Ishikawa (cell line): ENCODE results near the gene ARID4A.

ENCODE experiments used
- CREB1 ChIP-seq: IDR thresholded peaks from 2 replicates; pipeline ENCODE4 v1.6.1; 2012; ENCODE audit warnings: low read depth
- EGR1 ChIP-seq: IDR thresholded peaks from 2 replicates; pipeline ENCODE4 v1.6.1; 2012
- NFIC ChIP-seq: IDR thresholded peaks from 2 replicates; pipeline ENCODE4 v1.6.1; 2012
- TCF12 ChIP-seq: IDR thresholded peaks from 2 replicates; pipeline ENCODE4 v1.6.1; 2012; ENCODE audit warnings: low read depth
- YY1 ChIP-seq: IDR thresholded peaks from 2 replicates; pipeline ENCODE4 v1.6.1; 2012; ENCODE audit warnings: low read depth

DNA sequence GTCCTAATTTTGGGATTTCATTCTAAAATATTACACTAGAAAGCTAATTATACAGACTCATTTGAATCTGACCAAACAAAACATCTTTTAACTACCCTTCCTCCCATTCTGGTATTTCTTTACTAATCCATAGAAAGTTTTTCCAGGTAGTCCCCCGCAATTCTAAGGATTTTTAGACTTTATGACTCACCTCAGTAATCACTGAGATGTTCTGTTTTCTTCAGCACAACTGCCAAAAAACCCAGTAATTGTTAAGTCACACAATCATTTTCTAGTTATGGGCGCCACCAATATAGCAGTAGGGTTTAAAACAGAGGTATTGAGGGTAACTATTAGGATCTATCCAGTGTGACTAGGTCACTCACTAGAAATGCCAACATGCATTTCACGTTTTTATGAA, 1.6 kb upstream of the ARID4A start:
- TF ChIP-seq CREB1 (no peak), EGR1 (no peak), NFIC (no peak), YY1 (no peak), TCF12 (no peak)
